MM.1S (cell line): ENCODE results near the gene AGO3.

ENCODE experiments used
- DNase-seq: peaks from one replicate; pipeline ENCODE4 v3.0.0-alpha.2; 2015
- H2AFZ ChIP-seq: fragments of 300-600 bp; sonication (generic); 2 replicates; pipeline ENCODE4 v1.6.0; 2016; ENCODE audit warnings: antibody characterized with exemption, low read length
- H3F3A ChIP-seq: fragments of 300-600 bp; sonication (generic); 2 replicates; pipeline ENCODE4 v1.6.1; 2016; ENCODE audit warnings: mild to moderate bottlenecking, antibody characterized with exemption, low read length, moderate library complexity, mixed read lengths; ENCODE audit not compliant: insufficient read depth
- H3K27ac ChIP-seq: fragments of 300-600 bp; sonication (generic); 2 replicates; pipeline ENCODE4 v1.5.1; 2016; ENCODE audit warnings: mild to moderate bottlenecking, low read length
- H3K27me3 ChIP-seq: fragments of 300-600 bp; sonication (generic); replicated peaks from 2 replicates; pipeline ENCODE4 v1.6.0; 2016; ENCODE audit warnings: low read length; ENCODE audit not compliant: insufficient read depth
- H3K36me3 ChIP-seq: fragments of 300-600 bp; sonication (generic); replicated peaks from 2 replicates; pipeline ENCODE4 v1.6.1; 2016; ENCODE audit warnings: mild to moderate bottlenecking, low read length, mixed read lengths; ENCODE audit not compliant: insufficient read depth
- H3K4me1 ChIP-seq: fragments of 300-600 bp; sonication (generic); 2 replicates; pipeline ENCODE4 v1.6.1; 2016; ENCODE audit warnings: low read length, mixed read lengths
- H3K4me2 ChIP-seq: fragments of 300-600 bp; sonication (generic); 2 replicates; pipeline ENCODE4 v1.6.0; 2016; ENCODE audit warnings: low read depth, low read length
- H3K4me3 ChIP-seq: fragments of 300-600 bp; sonication (generic); 2 replicates; pipeline ENCODE4 v1.5.1; 2016; ENCODE audit warnings: low read length, mixed read lengths
- H3K79me2 ChIP-seq: fragments of 300-600 bp; sonication (generic); 2 replicates; pipeline ENCODE4 v1.6.1; 2016; ENCODE audit warnings: mixed run types, low read length, mixed read lengths
- H3K9ac ChIP-seq: fragments of 300-600 bp; sonication (generic); 2 replicates; pipeline ENCODE4 v1.6.1; 2016; ENCODE audit warnings: low read length, mixed read lengths
- H3K9me2 ChIP-seq: fragments of 300-600 bp; sonication (generic); replicated peaks from 2 replicates; pipeline ENCODE4 v1.6.1; 2016; ENCODE audit warnings: mild to moderate bottlenecking, low read length, mixed read lengths; ENCODE audit not compliant: insufficient read depth
- H3K9me3 ChIP-seq: fragments of 300-600 bp; sonication (generic); replicated peaks from 2 replicates; pipeline ENCODE4 v1.6.1; 2016; ENCODE audit warnings: mild to moderate bottlenecking, low read length, mixed read lengths; ENCODE audit not compliant: insufficient read depth
- H4K20me1 ChIP-seq: fragments of 300-600 bp; sonication (generic); 2 replicates; pipeline ENCODE4 v1.6.1; 2016; ENCODE audit warnings: mild to moderate bottlenecking, low read length, moderate library complexity, mixed read lengths; ENCODE audit not compliant: insufficient read depth
- CTCF ChIP-seq: fragments of 300-600 bp; sonication (generic); IDR thresholded peaks from 2 replicates; pipeline ENCODE4 v1.5.1; 2016; ENCODE audit warnings: antibody characterized with exemption, low read length, mixed read lengths
- EZH2 ChIP-seq: fragments of 300-600 bp; sonication (generic); optimal IDR thresholded peaks from 2 replicates; pipeline ENCODE3; 2017; ENCODE audit warnings: low read depth, mild to moderate bottlenecking, antibody characterized with exemption, low read length, mixed read lengths
- EZH2phosphoT487 ChIP-seq: fragments of 300-600 bp; sonication (generic); IDR thresholded peaks from 2 replicates; pipeline ENCODE4 v1.6.1; 2018; ENCODE audit warnings: antibody characterized with exemption, low read length

Gene AGO3

DNA sequence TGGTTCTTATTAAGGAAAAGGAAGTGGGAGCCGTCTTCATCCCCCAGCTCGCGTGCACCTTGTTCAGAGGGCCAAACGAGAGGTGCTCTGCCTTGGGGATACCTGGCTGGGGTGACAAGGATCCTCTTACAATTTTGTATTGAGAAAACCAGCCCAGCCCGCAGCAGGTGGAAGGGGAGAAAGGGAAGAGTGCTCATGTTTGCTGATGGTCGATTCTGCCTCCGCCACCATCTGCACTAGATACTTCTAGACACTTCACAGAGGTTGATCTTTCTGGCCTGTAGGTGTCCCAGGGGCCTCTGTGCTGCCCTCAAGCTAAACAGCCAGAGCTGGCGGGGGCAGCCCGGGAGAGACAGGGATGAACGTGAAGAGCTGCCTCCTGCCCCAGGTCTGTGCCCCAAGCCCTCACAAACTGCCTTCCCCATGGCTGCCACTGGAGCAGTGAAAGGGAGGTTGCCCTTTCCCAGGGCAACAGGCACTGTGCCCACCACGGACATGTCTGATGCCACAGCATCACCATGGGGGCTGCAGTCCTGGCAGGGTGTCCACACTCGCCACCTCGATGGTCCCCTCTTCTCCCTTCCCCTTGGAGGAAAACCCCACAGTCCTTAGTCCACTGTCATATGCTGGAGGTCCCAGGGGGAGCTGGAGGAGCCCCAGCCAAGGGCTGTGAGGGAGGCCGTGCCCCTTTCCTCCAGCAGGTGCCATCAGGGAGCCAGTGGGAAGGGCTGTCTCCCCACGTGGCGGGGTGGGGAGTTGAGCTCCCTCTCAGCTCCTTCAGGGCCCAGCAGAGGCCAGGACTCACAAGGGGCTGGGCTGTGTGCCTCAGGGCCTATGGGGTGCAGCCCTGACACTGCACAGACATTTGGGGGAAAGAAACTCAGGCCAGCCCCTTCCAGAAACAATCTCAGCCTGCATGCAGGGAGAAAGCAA lies 165.9 kb downstream of the AGO3 start:
- Histone ChIP-seq H3K36me3 (no peaks in the 10 kb centered on the region), H4K20me1 (no peaks in the 10 kb centered on the region), H3K9ac (no peak overlapping the region), H3K9me3 (no peaks in the 10 kb centered on the region), H3K4me2 (no peak overlapping the region), H3K4me1 (no peaks in the 10 kb centered on the region), H2AFZ (no peak overlapping the region), H3K79me2 (peaks cover 2% of the 10 kb centered on the region; the same call in 1 of the 2 replicates), H3K4me3 (no peak overlapping the region), H3K9me2 (no peaks in the 10 kb centered on the region), H3F3A (no peaks in the 10 kb centered on the region; the same call in 1 of the 2 replicates), H3K27me3 (no peaks in the 10 kb centered on the region), H3K27ac (no peak overlapping the region)
- DNase-seq: no peak
- TF ChIP-seq EZH2 (no peak), CTCF (no peak; the same call in 1 of the 2 replicates)

GRCh38 chr1:36097693-36098585 lies 167.0 kb downstream of the AGO3 start:
- Histone ChIP-seq H3K9me2 (no peaks in the 10 kb centered on the region), H3K9ac (no peak overlapping the region), H3K4me3 (no peak overlapping the region), H3K4me2 (no peak overlapping the region), H2AFZ (no peak overlapping the region), H3F3A (no peaks in the 10 kb centered on the region; the same call in 1 of the 2 replicates), H3K27me3 (no peaks in the 10 kb centered on the region), H4K20me1 (no peaks in the 10 kb centered on the region), H3K27ac (no peak overlapping the region), H3K4me1 (no peaks in the 10 kb centered on the region), H3K79me2 (no peaks in the 10 kb centered on the region), H3K9me3 (no peaks in the 10 kb centered on the region), H3K36me3 (no peaks in the 10 kb centered on the region)
- no peak for DNase-seq
- TF ChIP-seq CTCF (no peak), EZH2 (no peak), EZH2phosphoT487 (no peak)

- TF ChIP-seq EZH2phosphoT487: no peak
- TF ChIP-seq EZH2: no peak
- TF ChIP-seq CTCF: no peak
- H3K4me2 ChIP-seq: no peak overlapping the region
- H3K27ac ChIP-seq: no peak overlapping the region
- no peaks in the 10 kb centered on the region for H3K9me2 ChIP-seq
- H3K4me3 ChIP-seq: no peak overlapping the region
- no peak for DNase-seq
- H4K20me1 ChIP-seq: no peaks in the 10 kb centered on the region
- no peaks in the 10 kb centered on the region for H3K4me1 ChIP-seq
- H3K27me3 ChIP-seq: no peaks in the 10 kb centered on the region
- no peaks in the 10 kb centered on the region for H3K9me3 ChIP-seq
- no peak overlapping the region for H3K9ac ChIP-seq
- no peaks in the 10 kb centered on the region; the same call in 1 of the 2 replicates for H3F3A ChIP-seq
- peak overlapping the region; percentile 93; the same call in 1 of the 2 replicates for H2AFZ ChIP-seq
- H3K36me3 ChIP-seq: no peaks in the 10 kb centered on the region
- no peaks in the 10 kb centered on the region for H3K79me2 ChIP-seq
These were observed 167.9 kb downstream of the AGO3 start for GRCh38 chr1:36098650-36099365.
